ENCODE measurements around the gene PCSK2.

Gene PCSK2

DNA sequence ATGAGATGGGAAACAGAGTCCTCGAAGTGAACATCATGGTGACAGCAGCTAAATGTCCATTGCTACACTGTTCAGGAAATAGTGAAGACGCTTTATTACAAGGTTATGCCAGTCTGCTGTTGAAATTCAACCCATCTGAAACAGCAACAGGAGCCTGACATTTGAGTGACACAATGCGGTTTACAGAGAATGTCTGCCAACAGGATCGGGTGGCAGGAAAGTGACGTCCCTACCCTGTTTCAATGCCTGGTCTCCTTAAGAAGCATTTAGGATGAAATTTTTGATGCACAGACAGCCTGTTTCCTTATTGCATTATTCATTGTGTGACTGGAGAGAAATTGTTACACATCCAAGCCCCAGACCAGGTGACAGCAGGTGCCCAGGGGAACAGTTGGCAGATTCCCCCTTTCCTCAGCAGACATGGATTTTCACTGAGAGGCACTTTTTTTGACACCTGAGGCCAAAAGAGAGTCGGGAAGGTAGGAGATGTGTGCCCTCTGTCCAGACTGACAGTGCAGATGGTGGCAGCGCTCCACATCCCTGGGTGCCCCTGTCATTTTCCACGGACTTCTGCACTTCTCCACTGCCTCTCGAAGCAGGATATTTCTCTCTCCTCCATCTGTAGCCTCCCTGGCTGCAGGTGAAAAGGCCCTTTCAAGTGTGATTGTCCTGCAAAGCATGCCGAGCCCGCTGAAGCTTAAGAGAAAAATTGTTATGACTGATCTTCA, 216.5 kb downstream of the PCSK2 start:
- no peak for DNase-seq (ENCODE audit: low read depth in 2 of 3, low spot score in 2 of 3)

DNA sequence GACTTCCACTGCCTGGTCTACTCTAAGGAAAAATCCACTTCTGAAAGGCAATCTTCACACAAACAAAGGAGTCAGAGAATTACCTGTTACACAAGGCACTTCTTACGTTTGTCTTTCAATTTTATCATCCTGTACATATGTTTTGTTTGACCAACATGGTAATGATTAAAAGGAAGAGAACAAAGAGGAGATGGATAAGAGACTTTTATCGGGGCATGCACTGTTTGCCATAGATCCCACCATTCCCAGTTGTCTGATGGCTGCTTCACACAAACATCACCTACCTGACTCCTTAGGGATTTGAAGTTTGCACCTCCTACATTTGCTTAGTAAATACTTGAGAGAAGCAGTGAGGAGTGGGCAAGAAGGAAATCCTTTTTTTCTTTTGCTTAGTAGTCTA, 217.3 kb downstream of the PCSK2 start:
- DNase-seq (ENCODE audit: low read depth in 2 of 3, low spot score in 2 of 3), result no peak

DNA sequence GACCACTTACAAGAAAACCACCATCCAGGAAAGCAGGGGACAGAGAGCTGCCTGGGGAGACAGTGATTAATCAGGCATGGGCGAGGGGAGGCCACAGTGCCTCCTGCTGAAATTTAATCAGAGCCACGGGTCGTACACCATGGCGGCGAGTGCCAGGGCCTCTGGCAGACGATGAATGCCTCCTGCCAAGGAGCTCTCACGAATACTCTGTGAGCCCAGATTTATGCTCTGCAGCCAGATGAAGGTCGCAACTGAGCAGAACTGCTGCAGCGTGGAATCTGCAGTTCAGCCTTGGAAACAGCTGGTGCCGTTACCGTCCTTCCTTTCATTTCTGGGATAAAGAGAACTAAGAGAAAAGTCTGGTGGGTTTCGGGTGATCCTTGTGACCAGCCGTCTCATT, 218.7 kb downstream of the PCSK2 start:
- DNase-seq (ENCODE audit: low read depth in 2 of 3, low spot score in 2 of 3), result no peak

DNA sequence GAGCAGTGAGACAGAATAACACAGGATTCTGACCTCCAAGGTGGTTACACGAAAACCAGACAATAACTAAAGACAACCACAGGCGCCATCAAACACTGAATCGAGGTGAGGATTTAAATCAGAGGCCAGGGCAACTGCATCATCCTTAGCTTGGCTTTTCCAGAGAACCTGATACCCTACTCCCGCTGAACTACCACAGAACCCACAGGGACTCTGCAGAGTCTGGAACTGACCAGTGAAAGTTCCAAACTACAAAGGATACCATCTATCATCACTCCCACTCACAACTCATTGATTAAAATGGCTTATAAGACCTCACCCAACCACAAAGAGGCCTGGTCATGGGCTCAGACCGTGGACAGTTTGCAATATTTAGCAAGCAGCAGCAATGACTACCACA, 219.3 kb downstream of the PCSK2 start:
- DNase-seq (ENCODE audit: low read depth in 2 of 3, low spot score in 2 of 3), result no peak

DNA sequence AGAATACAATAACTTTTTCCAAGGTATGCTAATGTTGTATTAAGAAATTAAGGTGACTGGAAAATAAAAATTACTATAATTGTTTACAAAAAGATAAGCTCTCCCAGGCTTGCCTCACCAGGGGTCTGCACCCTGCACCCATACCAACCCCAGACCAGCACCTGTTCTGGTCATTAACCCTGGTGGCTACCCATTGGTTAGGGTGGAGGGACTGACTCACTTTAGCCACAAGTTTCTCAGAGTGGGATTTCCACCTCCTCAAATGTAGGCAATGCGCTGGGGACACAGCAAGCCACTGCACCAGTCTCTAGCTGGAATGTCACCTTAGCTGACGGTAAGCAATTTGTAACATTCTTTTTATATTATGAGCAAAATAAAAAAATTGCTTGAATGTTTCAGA, 221.2 kb downstream of the PCSK2 start:
- DNase-seq (ENCODE audit: low read depth in 2 of 3, low spot score in 2 of 3), result no peak

DNA sequence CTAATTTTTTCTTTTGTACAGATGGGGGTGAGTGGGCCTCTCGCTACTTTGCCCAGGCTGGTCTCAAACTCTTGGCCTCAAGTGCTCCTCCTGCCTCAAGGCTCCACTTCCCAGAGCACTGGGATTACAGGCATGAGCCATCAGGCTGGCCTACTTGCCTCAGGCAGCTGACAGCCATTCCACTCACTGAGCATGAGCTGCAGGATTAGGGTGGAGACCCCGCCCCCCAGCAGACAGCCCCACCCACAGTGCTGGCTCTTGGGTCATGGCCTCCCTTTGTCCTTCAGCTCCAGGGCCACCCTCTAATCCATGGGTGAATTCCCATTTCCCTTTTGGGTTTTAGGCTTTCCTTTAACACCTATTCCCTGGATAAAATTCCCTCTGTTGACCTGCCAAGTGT, 222.2 kb downstream of the PCSK2 start:
- no peak for DNase-seq (ENCODE audit: low read depth in 2 of 3, low spot score in 2 of 3)

DNA sequence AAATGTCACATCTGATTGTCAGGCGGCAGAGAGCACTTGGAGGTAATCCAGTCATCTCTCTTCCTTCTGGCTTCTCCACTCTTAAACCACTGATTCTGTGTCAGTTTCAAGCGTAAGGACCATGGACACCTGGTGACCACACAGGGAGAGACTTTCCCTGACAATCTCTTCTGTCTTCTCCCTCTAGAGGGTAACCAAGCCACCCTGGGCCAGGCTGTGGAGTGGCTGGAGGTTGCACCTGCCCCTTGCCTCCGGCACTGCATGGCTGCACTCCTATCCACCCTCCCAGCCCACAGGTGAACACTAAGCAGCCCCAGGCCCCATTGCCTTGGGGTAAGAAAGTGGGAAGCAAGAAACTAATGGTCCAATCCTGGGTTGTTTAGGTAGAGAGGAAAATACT, 225.6 kb downstream of the PCSK2 start:
- DNase-seq (ENCODE audit: low read depth in 2 of 3, low spot score in 2 of 3), result no peak

DNA sequence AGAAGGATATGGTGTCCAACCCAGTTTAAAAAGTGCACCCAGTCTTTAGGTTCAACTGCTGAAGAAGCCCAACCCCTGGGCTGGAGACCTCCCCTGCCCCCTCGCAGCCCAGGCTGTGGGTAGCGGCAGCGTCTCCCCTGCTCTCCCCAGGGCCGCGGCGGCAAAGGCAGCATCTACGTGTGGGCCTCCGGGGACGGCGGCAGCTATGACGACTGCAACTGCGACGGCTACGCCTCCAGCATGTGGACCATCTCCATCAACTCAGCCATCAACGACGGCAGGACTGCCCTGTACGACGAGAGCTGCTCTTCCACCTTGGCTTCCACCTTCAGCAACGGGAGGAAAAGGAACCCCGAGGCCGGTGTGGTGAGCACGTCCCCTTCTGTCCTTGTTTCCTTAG, 226.8 kb downstream of the PCSK2 start:
- no peak for DNase-seq (ENCODE audit: low read depth in 2 of 3, low spot score in 2 of 3)

DNA sequence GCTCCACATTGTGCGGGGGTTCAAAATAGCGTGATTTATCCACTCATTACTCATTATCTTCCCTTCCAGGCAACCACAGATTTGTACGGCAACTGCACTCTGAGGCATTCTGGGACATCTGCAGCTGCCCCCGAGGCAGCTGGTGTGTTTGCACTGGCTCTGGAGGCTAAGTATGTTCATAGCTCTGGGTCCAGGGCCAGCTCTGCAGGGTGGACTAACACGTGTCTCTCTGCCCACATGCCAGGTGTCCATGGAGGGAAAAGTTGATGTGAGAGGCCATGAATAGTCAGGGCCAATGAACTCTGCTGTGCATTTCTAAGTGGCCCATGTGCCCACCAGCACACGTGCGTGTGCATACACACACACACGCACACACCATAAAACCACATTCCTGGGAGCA, 229.4 kb downstream of the PCSK2 start:
- no peak for DNase-seq (ENCODE audit: low read depth in 2 of 3, low spot score in 2 of 3)

DNA sequence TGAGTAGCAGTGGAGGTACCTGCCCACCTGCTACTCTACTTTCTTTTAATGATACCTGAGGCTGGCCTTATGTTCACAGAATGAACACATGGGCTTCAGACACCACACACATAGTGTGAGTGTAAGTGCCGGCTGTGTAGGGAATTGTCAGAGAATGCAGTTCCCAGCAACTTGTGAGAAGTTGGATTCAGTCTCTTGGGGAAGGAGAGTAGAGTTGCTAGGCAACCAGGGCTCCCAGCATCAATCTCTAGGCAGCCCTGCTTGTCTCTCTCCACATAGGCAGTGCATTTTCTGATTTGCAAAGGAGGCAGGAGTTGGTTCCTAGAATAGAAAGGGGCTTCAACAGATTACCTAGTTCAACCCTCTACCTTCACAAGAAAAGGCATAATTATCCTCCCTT, 230.2 kb downstream of the PCSK2 start:
- DNase-seq (ENCODE audit: low read depth in 2 of 3, low spot score in 2 of 3), result no peak

DNA sequence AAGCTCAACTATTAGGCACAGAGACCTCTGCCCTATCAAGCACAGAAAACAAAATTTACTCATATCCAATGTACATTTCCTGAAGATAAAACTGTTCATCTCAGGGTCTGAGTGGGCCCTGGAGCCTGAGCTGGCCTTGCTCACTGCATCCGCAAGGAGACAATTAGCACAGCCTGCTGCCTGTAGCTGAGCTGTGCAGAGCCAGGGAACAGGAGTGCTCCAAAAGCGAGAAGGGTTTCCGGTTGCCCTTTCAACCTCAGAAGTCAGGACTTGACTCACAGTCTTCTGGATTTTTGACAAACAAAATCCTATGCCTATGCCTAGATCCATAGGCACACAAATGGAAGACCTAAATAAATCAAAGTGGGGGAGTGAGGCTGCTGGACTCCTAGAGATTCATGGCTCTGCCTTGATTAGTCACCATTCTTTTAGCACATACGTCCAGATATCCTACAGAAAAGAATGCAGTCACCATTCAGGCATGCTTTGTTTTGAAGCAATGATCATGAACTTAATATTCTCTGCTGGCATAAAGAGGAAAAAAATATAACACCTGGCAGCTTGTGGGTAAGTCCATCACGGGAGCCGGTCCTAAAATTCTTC, 230.8 kb downstream of the PCSK2 start:
- DNase-seq (ENCODE audit: low read depth in 2 of 3, low spot score in 2 of 3), result no peak

DNA sequence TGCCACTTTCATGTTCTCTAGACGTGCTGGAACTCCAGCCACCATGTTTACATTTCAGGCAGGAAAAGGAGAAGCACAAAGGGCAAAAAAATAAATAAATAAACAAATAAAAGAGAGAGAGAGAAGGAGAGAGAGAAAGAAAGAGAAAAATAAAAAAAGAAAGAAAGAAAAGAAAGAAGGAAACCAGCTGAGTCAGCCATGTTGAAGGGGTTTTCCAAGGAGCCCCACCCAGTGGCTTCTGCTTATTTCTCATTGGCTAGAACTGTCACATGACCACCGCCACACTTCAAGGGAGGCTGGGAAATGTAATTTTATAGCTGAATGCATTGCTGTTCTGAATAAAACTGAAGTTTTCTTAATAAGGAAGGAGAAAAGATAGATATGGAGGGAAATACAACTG, 233.3 kb downstream of the PCSK2 start:
- no peak for DNase-seq (ENCODE audit: low read depth in 2 of 3, low spot score in 2 of 3)

DNA sequence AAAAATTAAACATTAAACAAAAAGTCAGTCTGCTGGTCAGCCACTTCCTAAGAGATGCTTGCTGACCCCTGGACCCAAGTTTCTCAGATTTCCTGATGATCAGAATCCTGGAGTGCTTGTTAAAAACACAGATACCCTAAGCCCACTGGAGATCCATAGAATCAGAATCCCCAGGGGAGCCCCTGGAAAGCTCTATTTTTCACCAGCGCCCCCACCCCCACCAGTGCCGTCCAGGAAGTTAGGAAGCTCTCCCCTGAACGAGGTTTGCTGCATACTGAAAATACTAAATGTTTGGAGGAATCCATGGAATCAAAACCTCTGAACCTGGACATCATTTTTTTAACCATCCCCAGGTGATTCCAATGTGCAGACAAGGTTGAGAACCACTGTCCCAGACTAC, 235.1 kb downstream of the PCSK2 start:
- no peak for DNase-seq (ENCODE audit: low read depth in 2 of 3, low spot score in 2 of 3)

DNA sequence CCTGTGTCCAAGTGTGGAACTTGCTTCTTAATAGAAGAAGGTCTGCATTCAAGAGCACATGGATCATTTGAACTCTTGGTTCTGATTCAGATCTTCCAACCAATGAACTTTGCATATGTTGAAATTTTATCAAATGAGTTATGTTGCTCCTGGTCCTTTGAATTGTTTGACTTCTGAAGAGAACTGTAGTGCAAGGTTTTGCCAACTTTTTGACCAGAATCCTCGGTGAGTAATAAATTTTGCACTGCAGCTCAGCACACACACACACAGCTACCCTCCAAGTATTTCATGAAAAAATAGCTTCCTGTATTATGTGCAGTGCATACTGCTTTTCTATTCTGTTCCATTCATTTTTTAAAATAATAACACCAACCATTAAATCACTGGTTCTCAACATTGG, 236.9 kb downstream of the PCSK2 start:
- DNase-seq (ENCODE audit: low read depth in 2 of 3, low spot score in 2 of 3), result no peak

DNA sequence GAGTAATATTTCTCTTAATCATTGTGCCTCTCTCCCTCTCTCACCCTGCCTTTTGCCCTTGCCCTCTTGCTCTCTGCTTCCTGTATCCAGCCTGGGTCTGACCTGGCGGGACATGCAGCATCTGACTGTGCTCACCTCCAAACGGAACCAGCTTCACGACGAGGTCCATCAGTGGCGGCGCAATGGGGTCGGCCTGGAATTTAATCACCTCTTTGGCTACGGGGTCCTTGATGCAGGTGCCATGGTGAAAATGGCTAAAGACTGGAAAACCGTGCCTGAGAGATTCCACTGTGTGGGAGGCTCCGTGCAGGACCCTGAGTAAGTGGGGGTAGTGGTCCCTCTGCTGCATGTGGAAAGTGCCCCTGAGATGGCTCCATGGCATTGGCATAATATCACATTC, 238.4 kb downstream of the PCSK2 start:
- no peak for DNase-seq (ENCODE audit: low read depth in 2 of 3, low spot score in 2 of 3)

DNA sequence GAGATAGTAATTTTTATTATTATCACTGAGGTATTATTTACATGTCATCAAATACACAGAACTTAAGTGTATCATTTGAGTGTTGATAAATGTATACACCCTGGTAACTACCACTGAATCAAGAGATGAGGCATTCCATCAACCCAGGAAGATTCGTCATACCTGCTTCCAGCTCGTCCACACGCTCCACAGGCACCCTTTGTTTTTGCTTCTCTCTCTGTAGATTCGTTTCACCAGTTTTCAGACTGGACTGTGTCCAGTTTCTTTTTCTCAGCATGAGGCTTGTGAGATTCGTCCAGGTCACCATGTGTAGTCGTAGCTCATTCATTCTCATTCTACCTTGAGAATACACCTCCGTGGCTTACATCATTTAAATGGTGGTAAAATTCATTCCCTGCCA, 239.8 kb downstream of the PCSK2 start:
- DNase-seq (ENCODE audit: low read depth in 2 of 3, low spot score in 2 of 3), result no peak

DNA sequence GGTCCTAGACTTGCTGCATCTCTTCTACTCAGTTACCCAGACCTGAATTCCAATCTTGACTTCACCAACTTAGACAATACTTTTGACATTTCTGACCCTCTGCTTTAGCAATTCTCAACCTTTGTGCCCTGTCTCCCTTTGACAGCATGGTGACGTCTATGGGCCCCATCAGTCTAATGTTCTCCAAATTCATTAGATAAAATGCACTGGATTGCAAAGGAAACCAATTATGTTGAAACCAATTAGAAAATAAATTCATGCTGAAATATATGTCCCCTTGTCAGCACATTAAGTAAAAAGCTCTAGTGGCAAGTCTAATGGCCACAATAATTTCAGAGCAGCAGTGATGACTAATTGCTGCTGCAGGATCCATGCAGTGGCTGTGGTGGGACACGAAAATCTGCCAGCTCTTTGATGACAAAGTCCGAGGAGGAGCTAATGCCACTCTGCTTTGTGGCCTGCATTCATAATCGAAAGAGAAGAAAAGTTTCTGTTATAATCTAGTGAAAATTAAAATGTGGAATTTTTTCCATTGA, 240.3 kb downstream of the PCSK2 start:
- no peak for DNase-seq (ENCODE audit: low read depth in 2 of 3, low spot score in 2 of 3)

DNA sequence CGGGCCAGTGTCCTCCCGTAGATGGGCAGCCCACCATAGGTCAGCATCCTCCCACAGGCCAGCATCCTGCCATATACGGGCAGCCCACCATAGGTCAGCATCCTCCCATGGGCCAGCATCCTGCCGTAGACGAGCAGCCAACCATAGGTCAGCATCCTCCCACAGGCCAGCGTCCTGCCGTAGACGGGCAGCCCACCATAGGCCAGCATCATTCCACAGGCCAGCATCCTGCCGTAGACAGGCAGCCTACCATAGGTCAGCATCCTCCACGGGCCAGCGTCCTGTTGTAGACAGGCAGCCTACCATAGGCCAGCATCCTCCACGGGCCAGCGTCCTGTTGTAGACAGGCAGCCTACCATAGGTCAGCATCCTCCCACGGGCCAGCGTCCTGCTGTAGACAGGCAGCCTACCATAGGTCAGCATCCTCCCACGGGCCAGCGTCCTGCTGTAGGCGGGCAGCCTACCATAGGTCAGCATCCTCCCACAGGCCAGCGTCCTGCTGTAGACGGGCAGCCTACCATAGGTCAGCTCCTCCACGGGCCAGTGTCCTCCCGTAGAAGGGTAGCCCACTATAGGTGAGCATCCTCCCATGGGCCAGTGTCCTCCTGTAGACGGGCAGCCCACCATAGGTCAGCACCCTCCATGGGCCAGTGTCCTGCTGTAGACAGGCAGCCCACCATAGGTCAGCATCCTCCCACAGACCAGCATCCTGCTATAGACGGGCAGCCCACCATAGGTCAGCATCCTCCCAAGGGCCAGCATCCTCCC, 241.4 kb downstream of the PCSK2 start:
- no peak for DNase-seq (ENCODE audit: low read depth in 2 of 3, low spot score in 2 of 3)

DNA sequence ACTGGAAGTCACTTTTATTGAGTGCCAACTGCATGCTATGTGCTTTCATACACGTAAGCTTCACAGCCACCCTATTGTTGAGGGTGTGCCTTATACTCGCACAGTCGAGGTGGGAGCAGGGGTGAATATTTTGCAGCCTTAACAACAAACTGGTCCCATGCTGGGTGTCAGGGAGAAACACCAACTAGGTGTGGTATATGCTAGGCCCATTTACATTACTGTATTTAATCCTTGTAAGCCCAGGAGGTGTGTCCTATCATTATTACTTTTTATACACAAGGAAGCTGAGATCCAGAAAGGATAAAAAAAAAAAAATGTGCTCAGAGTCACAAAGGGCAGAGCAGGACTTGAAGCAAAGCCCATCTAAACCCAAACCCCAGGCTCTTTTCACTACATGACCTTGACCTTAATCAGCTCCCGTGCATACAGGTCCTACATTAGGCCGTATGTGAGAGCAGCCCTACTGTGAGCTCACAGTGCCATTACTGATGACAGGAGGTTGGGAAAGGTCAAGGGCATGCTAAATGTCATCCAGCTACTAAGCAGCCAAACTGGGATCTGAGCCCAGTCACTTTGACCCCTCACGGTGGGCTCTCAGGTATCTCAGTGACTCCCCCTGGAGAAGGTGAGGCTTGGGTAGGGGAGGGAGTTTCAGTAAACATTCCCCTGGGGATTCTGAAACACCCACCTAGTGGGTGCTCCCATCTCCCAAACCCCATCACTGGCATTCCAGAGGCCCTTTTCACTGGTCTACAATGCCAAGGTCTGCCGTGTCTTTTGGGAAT, 242.6 kb downstream of the PCSK2 start:
- DNase-seq (ENCODE audit: low read depth in 2 of 3, low spot score in 2 of 3), result no peak

DNA sequence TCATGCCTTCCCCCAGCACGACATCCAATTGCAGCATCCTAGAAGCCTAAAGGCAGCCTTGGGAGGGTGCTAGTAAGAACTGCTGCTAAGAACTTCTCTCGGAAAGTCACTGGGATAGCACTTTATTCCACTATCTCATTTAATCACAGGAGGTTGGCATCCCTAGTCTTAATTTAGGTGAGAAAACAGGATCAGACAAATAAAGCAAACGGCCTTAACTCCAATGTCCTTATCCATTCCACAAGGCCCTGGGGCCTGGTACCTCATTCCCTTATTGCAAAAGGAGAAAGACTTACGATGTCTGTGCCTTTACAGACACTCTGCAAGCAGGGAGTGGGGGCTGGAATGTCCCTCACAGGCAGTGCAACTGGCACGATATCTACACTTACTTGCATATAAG, 243.7 kb downstream of the PCSK2 start:
- no peak for DNase-seq (ENCODE audit: low read depth in 2 of 3, low spot score in 2 of 3)

DNA sequence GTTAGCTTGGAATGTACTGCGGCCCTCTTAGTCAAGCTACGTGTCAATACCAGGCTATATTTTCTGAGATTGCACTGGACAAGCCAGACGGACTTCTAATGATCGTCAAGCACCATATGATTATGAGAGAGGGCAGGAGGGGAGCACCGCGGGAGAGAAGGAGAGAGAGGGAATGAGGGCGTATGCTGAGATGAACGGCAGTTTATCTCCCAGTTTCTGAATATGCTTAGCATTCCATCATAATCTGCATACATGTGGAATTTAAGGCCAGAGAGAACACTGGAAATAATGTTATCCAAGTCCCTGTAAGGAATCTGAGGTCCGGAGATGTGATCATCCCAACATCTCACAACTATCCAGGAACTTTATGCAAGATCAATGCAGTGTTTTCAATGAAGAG, 244.1 kb downstream of the PCSK2 start:
- DNase-seq (ENCODE audit: low read depth in 2 of 3, low spot score in 2 of 3), result no peak
